Transverse colon (tissue), 4 donors: ENCODE data around the gene FBXL15.

Experiments
- CTCF ChIP-seq, 5 experiments: fragments of 200-600 bp in 3 of 5; fragments of 450-650 bp in 2 of 5; sonication (generic) in 3 of 5; IDR thresholded peaks; 1 replicate in 2 of 5; 2 replicates in 3 of 5; pipeline ENCODE4 v1.5.1; 2016 to 2017; ENCODE audit warnings: antibody characterized with exemption in 5 of 5, inconsistent platforms in 3 of 5, mild to moderate bottlenecking in 2 of 5, moderate library complexity in 1 of 5
- EP300 ChIP-seq: sonication (generic); formaldehyde crosslinking; IDR thresholded peaks from one replicate; pipeline ENCODE4 v1.6.1; 2017; ENCODE audit warnings: antibody characterized with exemption, low read depth
- POLR2A ChIP-seq: fragments of 450-650 bp; IDR thresholded peaks from one replicate; pipeline ENCODE4 v1.6.1; 2016; ENCODE audit warnings: antibody characterized with exemption, mild to moderate bottlenecking, moderate library complexity
- POLR2AphosphoS5 ChIP-seq, 3 donors: sonication (generic); formaldehyde crosslinking; IDR thresholded peaks; one replicate each; pipeline ENCODE4 v1.6.1; 2016; ENCODE audit warnings: antibody characterized with exemption in 3 of 3

DNA sequence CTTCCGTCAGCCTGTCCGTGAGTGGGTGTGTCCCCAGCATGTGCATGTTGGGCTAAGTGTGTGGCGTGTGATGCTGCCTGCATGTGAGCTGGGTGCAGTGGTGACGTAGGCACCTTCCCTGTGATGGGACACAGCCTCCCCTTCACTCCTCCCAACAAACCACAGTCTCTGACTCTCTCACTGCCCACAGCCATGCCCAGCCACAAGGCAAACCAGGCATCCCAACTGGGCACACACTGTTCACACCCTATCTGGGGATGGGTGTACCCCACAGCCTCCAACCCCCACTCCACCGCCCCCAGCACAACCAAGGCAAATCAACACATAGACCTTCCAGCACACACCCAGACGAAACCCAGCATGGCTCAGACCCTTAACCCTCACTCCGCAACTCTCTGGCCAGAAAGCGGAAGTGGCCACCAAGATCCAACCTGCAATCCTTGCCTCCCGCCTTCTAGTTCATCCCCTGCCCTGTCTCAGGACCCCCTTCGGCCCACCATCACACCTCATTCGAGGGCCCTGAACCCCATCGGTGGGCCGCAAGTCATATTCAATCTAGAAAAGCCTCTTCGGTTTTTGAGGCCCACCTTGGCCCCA lies 12.4 kb upstream of the FBXL15 start:
- TF ChIP-seq CTCF (IDR thresholded peaks at IDR 0.05): no peak
- TF ChIP-seq POLR2AphosphoS5 (IDR thresholded peaks at IDR 0.05): peak; percentile 73 to 81 (median 80)
- TF ChIP-seq POLR2A: peak; percentile 48
- TF ChIP-seq EP300: peak; percentile 99
